Uterus (tissue), 4 donors: ENCODE measurements around the gene DOCK7. TPM values are rescaled to one million over a fixed set of nuclear protein-coding genes. Genes with fewer than 3 reads are reported as not detected.

Source experiments
- DNase-seq, 2 donors: peaks; one replicate each; pipeline ENCODE4 v3.0.0-alpha.2; 2019 to 2020
- H3K27ac ChIP-seq, 2 donors: fragments of 200-600 bp; sonication (generic); 1 replicate in 1 of 2; 2 replicates in 1 of 2; pipeline ENCODE4 v1.5.1; 2016 to 2018
- H3K27me3 ChIP-seq, 2 donors: fragments of 200-600 bp; sonication (generic); one replicate each; pipeline ENCODE4 v1.5.1; 2018 to 2019; ENCODE audit warnings: control low read depth in 1 of 2
- H3K36me3 ChIP-seq, 2 donors: fragments of 200-600 bp; sonication (generic); one replicate each; pipeline ENCODE4 v1.5.1; 2019; ENCODE audit warnings: control low read depth in 1 of 2
- H3K4me1 ChIP-seq, 2 donors: fragments of 200-600 bp; sonication (generic); one replicate each; pipeline ENCODE4 v1.5.1; 2018 to 2019; ENCODE audit warnings: control low read depth in 1 of 2
- H3K4me3 ChIP-seq, 2 donors: fragments of 200-600 bp; sonication (generic); 1 replicate in 1 of 2; 2 replicates in 1 of 2; pipeline ENCODE4 v1.5.1; 2018 to 2019; ENCODE audit warnings: mild to moderate bottlenecking in 1 of 2
- H3K9me3 ChIP-seq, 2 donors: fragments of 200-600 bp; sonication (generic); one replicate each; pipeline ENCODE4 v1.5.1; 2019; ENCODE audit warnings: control low read depth in 1 of 2
- POLR2A ChIP-seq, 2 donors: fragments of 450-650 bp; IDR thresholded peaks; one replicate each; pipeline ENCODE4 v1.6.1; 2016; ENCODE audit warnings: antibody characterized with exemption in 2 of 2, mild to moderate bottlenecking in 1 of 2, moderate library complexity in 1 of 2
- intact Hi-C: fragments of 100-400 bp; cut with DNase I; formaldehyde crosslinking; loops from one replicate; pipeline ENCODE4 v1.15.1; 2023; ENCODE audit warnings: low total_unique reads
- total RNA-seq, 4 donors: library from RNA; depleted of rRNA in 3 of 4; stranded (reverse); fragments of >200 nt in 3 of 4; gene quantifications; one replicate each; pipeline versions ENCODE4 v1.1.0 to v1.2.4, GENCODE V29; 2014 to 2023
- TF ChIP-seq, protein P1 (sequence below), 4 experiments: fragments of 200-600 bp in 2 of 4; fragments of 450-650 bp in 2 of 4; sonication (generic) in 2 of 4; IDR thresholded peaks; one replicate each; pipeline ENCODE4 v1.5.1; 2016 to 2019; ENCODE audit warnings: antibody characterized with exemption in 4 of 4, mild to moderate bottlenecking in 2 of 4, moderate library complexity in 1 of 4
- donor health status: DM: yes; HTN: yes; CAD: no.

DOCK7 gene
- total RNA-seq, 4 donors from 2014 or later: 17.9 to 134 (median 77.9) TPM

DNA sequence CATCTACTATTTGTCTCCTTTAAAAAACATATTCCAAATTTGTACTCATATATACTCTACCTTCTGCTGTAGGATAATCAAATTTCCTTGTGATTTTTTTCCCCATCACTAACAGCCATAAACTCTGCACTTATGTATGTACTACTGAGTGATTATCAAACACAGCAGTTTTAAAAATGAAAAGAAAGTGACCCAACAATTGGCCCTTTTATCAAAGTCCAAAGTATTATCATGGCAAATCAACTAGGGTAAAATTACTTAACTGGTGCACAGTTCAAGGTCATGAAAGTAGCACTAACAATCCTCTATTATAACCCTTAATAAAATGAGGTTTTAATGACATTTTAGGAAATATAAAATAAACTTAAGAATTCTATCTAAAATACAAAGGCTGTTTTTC lies 79.3 kb downstream of the DOCK7 start:
- no peak for TF ChIP-seq POLR2A (IDR thresholded peaks at IDR 0.05)
- TF ChIP-seq, protein P1, sequence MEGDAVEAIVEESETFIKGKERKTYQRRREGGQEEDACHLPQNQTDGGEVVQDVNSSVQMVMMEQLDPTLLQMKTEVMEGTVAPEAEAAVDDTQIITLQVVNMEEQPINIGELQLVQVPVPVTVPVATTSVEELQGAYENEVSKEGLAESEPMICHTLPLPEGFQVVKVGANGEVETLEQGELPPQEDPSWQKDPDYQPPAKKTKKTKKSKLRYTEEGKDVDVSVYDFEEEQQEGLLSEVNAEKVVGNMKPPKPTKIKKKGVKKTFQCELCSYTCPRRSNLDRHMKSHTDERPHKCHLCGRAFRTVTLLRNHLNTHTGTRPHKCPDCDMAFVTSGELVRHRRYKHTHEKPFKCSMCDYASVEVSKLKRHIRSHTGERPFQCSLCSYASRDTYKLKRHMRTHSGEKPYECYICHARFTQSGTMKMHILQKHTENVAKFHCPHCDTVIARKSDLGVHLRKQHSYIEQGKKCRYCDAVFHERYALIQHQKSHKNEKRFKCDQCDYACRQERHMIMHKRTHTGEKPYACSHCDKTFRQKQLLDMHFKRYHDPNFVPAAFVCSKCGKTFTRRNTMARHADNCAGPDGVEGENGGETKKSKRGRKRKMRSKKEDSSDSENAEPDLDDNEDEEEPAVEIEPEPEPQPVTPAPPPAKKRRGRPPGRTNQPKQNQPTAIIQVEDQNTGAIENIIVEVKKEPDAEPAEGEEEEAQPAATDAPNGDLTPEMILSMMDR (IDR thresholded peaks at IDR 0.05): no peak
- no peaks in the 10 kb centered on the region for H3K36me3 ChIP-seq
- H3K4me3 ChIP-seq: no peak overlapping the region
- no peaks in the 10 kb centered on the region for H3K9me3 ChIP-seq
- DNase-seq: no peak
- no peaks in the 10 kb centered on the region for H3K27me3 ChIP-seq
- no peaks in the 10 kb centered on the region for H3K4me1 ChIP-seq
- intact Hi-C loops: no loop called here
- H3K27ac ChIP-seq: no peak overlapping the region

DNA sequence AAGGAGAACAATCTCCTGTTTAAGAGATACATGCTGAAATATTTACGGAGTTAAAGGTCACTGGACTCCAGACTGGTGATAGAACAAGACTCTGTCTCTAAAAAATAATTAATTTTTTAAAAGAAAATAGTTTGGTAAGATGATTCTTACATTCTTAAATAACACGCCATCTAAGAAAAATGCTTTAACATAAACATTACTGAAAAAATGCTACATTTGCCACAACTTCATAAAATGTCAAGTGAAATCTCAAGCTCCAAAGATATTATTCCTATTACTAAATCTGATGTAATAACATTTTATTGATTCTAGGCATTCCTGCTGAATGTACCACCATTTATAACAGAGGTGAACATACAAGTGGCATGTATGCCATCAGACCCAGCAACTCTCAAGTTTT lies 86.7 kb downstream of the DOCK7 start:
- Histone ChIP-seq H3K27ac (no peak overlapping the region), H3K4me3 (no peak overlapping the region), H3K9me3 (no peaks in the 10 kb centered on the region), H3K27me3 (no peaks in the 10 kb centered on the region), H3K36me3 (no peaks in the 10 kb centered on the region), H3K4me1 (no peaks in the 10 kb centered on the region)
- no peak for DNase-seq
- TF ChIP-seq, protein P1 (IDR thresholded peaks at IDR 0.05): no peak
- no peak for TF ChIP-seq POLR2A (IDR thresholded peaks at IDR 0.05)
- intact Hi-C loops: no loop called here

DNA sequence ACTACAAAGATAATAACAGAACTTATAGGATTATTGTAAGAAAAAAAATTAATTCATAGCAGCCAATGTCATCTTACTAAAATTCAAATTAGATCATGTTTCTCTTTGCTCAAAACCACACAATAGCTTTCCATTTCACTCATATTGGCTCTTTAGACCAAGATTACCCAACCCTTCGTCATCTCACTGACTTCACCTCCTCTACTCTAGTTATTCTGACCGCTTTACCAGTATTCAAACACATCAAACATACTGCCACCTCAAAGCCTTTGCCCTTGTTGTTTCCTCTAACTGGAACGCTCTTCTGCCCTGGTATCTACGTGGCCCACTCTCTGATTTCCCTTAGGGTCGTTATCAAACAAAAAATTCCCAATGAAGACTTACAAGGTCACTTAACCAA lies 89.1 kb downstream of the DOCK7 start:
- H3K27me3 ChIP-seq: no peaks in the 10 kb centered on the region
- intact Hi-C loops: no loop called here
- H3K9me3 ChIP-seq: no peaks in the 10 kb centered on the region
- DNase-seq: no peak
- H3K27ac ChIP-seq: no peak overlapping the region
- no peaks in the 10 kb centered on the region for H3K36me3 ChIP-seq
- H3K4me3 ChIP-seq: no peak overlapping the region
- TF ChIP-seq, protein P1 (IDR thresholded peaks at IDR 0.05): no peak
- no peak for TF ChIP-seq POLR2A (IDR thresholded peaks at IDR 0.05)
- H3K4me1 ChIP-seq: no peaks in the 10 kb centered on the region

DNA sequence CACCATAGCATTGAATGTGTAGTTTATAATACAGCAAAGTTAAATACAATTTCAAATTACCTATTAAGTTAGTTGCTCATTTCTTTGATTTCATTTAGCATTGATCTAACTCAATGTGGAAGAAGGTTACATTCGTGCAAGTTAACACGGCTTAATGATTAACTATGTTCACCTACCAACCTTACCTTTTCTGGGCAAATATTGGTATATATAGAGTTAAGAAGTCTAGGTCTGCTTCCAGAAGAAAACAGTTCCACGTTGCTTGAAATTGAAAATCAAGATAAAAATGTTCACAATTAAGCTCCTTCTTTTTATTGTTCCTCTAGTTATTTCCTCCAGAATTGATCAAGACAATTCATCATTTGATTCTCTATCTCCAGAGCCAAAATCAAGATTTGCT lies 90.9 kb downstream of the DOCK7 start, which contains the start of gene ANGPTL3:
TSS of gene ANGPTL3 (plus strand) at position 240 of the 400 bp plus-strand sequence. CDS start at position 287, 47 bp downstream.
- Histone ChIP-seq H3K27me3 (no peaks in the 10 kb centered on the region), H3K27ac (no peak within 1 kb of the TSS), H3K4me3 (no peak within 1 kb of the TSS), H3K4me1 (no peaks in the 10 kb centered on the region), H3K36me3 (no peaks in the 10 kb centered on the region), H3K9me3 (no peaks in the 10 kb centered on the region)
- TF ChIP-seq, protein P1 (IDR thresholded peaks at IDR 0.05): no peak
- no peak for TF ChIP-seq POLR2A (IDR thresholded peaks at IDR 0.05)
- DNase-seq: no peak
- intact Hi-C loops: no loop called here

DNA sequence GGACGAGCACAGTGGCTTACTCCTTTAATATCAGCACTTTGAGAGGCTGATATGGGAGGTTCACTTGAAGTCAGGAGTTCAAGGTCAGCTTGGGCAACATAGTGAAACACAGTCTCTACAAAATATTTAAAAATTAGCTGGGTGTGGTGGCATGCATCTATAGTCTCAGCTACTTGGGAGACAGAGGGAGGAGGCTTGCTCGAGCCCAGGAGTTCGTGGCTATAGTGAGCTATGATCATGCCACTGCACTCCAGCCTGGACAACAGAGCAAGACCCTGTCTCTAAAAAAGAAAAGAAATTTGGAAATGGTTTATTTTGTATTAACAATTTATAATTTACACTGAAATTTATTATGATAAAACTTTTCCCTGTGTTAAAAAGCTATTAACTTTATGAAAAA lies 92.5 kb downstream of the DOCK7 start:
- Histone ChIP-seq H3K27ac (no peak overlapping the region), H3K27me3 (no peaks in the 10 kb centered on the region), H3K4me3 (no peak overlapping the region), H3K4me1 (no peaks in the 10 kb centered on the region), H3K36me3 (no peaks in the 10 kb centered on the region), H3K9me3 (no peaks in the 10 kb centered on the region)
- intact Hi-C loops: no loop called here
- TF ChIP-seq POLR2A (IDR thresholded peaks at IDR 0.05): no peak
- TF ChIP-seq, protein P1 (IDR thresholded peaks at IDR 0.05): no peak
- no peak for DNase-seq
